Fibroblast of mammary gland (primary cell): ENCODE measurements around the gene RUVBL2.
A peak's percentile ranks its signal among the peaks of the same experiment; 100 is the strongest.
"Not testable (repeated sequence)": the region's sequence is repeated elsewhere in the genome, so short reads cannot be mapped to it uniquely, and the experiment has no call there.

Source experiments
- DNase-seq: peaks from one replicate; pipeline ENCODE4 v3.0.0-alpha.2; 2010; ENCODE audit warnings: low read depth
- H3K4me3 ChIP-seq: 2 replicates; pipeline ENCODE4 v1.5.1; 2011; ENCODE audit warnings: low read depth, mild to moderate bottlenecking, low read length, moderate library complexity; ENCODE audit not compliant: control insufficient read depth
- TF ChIP-seq, protein P1 (sequence below): conservative IDR thresholded peaks from 2 replicates; pipeline ENCODE4 v1.5.1; 2011; ENCODE audit warnings: low read depth, low read length, inconsistent platforms; ENCODE audit not compliant: control insufficient read depth, insufficient read depth

RUVBL2 gene

DNA sequence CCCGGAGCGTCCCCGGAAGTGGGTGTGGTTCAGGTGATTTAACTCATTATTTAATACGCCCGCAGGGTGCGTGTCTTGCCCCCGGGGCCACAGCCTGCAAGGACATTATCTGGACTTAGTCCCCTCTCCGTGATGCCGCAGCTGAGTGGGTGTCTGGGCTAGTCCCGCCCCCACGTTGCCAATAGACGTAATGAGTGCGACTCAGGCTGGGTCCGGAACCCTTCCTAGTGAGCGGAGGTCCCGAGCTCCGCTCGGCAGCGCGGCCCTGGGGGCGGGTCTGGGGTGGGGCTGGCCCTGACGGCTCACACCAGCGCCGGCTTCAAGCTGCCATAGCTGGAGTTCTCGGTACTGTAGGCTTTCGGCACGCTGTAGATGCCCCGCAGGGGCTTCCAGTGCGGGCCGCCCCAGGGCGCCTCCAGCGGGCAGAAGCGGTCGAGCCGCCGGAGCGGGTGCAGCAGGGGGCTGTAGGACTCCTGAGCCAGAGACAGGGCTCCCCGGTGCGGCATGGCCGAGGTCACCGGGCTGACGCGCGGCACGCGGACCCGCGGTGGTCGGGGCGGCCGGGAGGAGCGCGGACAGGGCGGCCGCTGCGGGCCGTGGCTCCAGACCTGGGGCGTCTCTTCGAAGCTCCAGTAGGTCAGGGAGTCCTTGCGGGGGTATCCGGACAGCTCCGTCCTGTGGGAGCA is 24.1 kb downstream of the RUVBL2 start:
- peak; percentile 48 for DNase-seq
- peak overlapping the region; percentile 27 for H3K4me3 ChIP-seq
- TF ChIP-seq, protein P1, sequence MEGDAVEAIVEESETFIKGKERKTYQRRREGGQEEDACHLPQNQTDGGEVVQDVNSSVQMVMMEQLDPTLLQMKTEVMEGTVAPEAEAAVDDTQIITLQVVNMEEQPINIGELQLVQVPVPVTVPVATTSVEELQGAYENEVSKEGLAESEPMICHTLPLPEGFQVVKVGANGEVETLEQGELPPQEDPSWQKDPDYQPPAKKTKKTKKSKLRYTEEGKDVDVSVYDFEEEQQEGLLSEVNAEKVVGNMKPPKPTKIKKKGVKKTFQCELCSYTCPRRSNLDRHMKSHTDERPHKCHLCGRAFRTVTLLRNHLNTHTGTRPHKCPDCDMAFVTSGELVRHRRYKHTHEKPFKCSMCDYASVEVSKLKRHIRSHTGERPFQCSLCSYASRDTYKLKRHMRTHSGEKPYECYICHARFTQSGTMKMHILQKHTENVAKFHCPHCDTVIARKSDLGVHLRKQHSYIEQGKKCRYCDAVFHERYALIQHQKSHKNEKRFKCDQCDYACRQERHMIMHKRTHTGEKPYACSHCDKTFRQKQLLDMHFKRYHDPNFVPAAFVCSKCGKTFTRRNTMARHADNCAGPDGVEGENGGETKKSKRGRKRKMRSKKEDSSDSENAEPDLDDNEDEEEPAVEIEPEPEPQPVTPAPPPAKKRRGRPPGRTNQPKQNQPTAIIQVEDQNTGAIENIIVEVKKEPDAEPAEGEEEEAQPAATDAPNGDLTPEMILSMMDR, result peak; percentile 44

DNA sequence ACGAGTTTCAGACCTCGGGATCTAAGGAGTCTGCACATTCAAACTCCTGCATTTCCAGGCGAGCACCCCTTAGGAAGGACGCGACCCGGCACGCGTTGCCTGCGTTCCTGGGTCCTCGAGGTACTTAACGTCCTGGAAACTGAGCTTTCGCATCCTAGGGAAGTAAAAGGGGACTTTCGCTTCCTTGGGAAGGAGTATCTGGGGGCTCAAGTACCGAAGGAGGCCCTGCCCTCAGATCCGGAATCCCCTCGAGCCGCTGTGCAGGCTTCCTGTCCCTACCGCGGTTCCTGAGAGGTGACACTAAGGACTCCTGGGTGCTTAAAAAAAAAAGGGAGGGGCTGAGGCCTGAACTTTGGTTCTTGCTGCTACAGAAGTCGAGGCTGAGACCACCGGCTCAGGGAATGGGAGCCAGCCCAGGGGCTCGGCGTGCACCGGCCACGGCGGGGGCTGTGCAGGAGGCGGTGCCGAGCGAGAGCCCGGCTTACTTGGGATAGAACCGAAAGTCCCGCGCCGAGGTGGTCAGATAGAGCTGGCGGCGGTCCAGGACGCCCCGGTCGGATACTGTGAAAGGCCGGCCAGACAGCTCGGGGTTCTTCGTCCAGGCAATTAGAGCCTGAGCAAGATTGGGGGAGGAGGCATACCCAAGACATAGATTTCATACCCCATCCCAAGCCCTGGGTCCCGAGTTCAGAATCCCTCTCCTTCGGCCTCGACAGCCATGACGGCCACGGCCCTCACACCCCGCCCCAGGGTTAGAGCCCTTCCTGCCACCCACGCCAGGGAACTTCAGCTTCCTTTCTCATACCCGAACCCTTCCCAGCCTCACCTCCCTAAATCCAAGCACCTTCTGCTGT is 24.9 kb downstream of the RUVBL2 start:
- H3K4me3 ChIP-seq, result peak overlapping the region; percentile 31
- DNase-seq, result not testable (repeated sequence)

DNA sequence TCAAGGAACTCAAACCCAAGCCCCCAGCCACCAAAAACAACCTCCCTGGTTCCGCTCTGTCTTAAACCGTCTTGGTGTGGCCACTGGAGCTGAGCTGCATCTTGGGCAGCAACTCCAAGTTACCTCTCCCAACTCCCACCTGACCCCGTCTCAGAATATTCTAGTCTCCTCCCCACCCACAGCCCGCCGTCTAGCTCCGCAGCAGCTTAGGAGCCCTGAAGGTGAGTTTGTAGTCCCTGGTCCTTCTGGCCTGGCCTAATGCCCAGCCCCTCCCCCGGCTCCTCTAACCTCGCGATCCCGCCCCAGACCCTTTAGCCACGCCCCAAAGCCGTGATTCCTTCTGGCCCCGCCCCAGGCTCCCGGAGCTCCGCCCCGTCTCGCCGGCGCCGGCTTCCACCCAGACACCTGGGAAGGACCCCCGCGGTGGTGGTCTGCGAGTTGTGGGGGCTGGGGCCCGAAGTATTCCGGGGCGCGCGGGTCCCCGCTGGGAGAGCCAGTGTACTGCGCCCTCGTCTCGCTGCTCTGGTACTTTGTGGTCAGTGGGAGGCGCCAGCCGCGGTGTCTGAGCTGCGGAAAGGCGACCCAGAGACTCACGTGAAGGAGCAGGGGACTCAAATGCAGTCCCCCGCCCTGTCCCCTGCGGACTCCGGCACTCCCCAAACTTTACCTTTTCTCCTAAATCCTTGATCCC is 25.7 kb downstream of the RUVBL2 start:
- TF ChIP-seq, protein P1, result no peak
- peak overlapping the region; percentile 27 for H3K4me3 ChIP-seq
- peak; percentile 31 for DNase-seq

DNA sequence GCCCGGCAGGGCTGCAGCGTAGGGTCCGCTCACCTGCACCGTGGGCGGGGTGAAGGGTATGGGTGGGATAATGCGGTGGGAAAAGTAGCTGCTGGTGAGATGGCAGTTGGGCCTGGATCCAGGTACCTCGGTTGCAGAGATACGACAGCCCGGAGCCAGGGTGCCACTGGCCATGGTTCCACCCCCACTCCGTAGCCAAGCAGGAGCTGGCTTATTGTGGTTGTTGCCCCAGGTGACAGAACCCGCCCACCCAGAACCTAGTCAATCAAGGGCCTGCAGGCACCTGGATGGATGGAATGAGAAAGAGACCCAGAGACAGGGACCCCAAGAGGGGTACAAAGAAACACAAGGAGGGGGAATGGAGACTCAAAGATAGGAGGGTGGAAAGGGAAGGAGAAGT is 26.7 kb downstream of the RUVBL2 start:
- DNase-seq, result no peak
- TF ChIP-seq, protein P1, result no peak
- H3K4me3 ChIP-seq, result no peak overlapping the region

DNA sequence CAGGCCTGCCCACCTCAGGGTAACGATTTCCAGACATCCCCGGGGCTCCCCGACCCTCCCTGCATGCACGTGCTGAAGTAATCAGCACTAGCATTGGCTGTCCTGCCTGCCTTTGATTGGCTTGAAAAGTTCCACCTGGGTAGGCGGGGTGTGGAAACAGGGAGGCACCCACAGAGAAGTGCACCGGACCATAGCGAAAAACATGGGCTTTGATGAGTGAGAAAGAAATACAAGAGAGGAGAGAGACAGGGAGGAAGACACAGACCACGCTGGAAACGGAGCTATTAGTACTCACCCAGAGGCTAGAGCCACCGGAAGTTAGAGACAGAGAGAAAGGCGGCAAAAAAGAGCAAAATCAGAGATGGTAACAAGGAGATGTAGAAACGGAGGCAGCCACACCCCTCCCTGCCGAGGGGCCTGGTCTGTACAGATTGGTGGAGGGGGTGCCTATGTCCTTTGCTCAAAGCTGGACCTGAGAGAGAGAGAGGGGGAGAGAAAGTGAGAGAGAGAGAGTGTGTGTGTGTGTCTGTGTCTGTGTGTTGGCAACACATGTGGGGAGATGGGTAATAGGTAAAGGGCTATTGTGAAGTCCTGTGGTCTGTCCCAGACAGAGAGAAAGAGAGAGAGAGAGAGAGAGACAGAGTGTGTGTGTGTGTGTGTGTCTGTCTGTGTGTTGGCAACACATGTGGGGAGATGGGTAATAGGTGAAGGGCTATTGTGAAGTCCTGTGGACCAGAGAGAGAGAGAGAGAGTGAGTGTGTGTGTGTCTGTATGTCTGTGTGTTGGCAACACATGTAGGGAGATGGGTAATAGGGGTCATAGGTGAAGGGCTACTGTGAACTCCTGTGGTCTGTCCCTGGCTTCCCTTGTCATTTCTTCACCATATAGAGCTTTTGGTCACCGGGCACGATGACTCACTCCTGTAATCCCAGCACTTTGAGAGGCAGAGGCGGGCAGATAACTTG is 27.5 kb downstream of the RUVBL2 start:
- DNase-seq, result peak; percentile 70
- no peak overlapping the region for H3K4me3 ChIP-seq
- TF ChIP-seq, protein P1, result no peak

DNA sequence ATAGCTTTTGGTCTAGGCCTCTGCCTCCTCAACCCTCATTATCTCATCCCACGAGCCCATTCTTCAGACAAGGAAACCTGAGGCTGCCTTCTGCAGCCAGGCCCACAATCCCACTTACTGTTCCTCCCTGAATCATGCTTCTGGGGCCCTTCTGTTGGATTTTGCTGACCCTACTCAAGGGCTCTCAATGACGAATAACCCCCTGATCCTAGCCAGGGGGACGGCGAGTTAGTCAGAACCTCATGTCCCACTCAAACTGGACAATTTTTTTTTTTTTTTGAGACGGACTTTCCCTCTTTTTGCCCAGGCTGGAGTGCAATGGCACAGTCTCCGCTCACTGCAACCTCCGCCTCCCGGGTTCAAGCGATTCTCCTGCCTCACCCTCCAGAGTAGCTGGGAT is 28.4 kb downstream of the RUVBL2 start:
- H3K4me3 ChIP-seq, result no peak overlapping the region
- TF ChIP-seq, protein P1, result no peak
- DNase-seq, result no peak

DNA sequence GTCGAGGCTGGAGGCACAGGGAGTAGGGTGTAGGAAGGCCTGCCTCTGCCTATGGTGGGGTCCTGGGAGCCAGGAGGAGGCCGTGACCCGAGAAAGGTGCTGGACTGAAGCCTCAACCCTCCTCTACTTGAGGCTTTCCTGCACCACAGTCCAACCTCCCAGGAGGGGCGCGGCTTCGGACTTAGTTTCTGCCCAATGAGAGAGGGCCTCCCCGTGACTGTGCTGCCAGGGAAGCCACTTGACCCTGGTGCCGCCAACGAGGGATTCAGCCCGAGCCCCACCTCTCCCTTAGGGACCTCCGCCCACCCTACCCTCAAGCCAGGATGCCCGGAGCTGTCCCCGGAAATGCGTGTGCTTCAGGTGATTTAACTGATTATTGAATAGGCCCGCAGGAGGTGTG is 30.5 kb downstream of the RUVBL2 start, which contains the start of gene CGB3:
Gene CGB3, minus strand, starts transcription at position 101 of the 400 bp plus-strand sequence. CDS start 362 bp downstream, outside the sequence.
- not testable (repeated sequence) for DNase-seq, H3K4me3 ChIP-seq

DNA sequence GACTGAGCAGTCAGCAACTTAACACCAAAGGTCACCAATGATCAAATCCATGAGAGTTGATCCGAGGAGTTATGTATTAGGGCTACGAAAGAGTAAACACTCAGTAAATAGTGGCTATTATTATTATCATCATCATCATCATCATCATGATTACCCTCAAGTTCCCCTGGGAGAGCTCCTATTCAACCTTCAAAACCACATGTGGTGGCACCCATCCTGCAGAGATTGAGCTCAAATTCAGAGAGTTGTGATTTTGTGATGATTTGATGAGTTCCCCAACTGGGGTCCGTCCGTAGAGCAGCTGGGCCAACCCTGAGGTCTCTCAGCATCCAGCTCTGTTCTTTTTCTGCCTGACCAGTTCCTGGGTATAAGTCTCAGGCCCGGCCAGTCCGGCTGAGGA is 31.4 kb downstream of the RUVBL2 start:
- not testable (repeated sequence) for H3K4me3 ChIP-seq, DNase-seq

DNA sequence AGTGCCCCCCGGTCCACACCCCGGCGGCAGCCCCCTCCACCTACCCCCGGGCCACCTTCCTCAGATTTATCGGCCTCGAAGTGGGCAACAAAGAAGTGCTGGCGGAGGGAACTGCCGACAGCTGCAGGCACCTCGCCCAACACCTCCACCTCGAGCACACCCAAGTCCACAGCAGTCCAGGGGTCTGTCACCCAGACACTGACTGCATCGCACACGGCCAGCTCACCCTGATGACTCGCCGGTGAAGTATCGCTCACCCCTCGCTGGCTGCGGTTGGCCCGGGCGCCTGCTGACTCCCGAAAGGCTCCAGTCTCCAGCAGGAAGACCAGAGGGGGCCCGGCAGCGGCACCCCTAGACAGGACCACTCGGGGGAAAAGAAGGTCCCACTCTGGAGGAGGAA is 31.9 kb downstream of the RUVBL2 start:
- H3K4me3 ChIP-seq, DNase-seq: not testable (repeated sequence)

DNA sequence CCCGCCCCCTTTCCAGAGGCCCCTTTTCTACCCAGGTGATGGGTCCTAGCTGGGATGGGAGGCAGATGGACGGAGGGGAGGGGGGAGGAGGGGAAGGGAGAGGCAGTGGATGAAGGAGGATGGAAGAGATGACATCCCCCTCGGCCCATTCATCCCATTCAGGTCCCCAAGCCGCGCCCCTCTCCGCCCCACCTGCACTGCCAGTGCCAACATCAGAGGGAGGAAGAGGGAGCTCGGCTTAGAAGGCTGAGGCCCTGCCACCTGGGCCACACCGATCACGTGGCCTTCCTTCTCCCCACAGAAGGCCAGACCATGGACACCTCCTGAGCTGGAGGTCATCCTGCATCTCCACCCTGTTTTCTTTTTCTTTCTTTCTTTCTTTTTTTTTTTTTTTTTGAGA is 35.0 kb downstream of the RUVBL2 start:
- not testable (repeated sequence) for DNase-seq

More for the DNA sequence above, 35.0 kb downstream of the RUVBL2 start:
- H3K4me3 ChIP-seq, result not testable (repeated sequence)
